ENCODE data around the gene DFFA.

GRCh38 chr1:10437052-10437451 is 35.3 kb downstream of the DFFA start:
- TF ChIP-seq CTCF (conservative IDR thresholded peaks at IDR 0.05; ENCODE audit: low read length) (no peak), EZH2phosphoT487 (IDR thresholded peaks at IDR 0.05; ENCODE audit: borderline replicate concordance) (no peak)
